Muscle layer of colon (tissue), 2 donors: ENCODE results near the gene LPP.

Experiments
- H3K27ac ChIP-seq: one replicate; pipeline ENCODE4 v1.7.0; 2013; ENCODE audit warnings: low read depth, mild to moderate bottlenecking, low read length, moderate library complexity
- H3K27me3 ChIP-seq, 2 donors: one replicate each; pipeline ENCODE4 v1.7.0; 2013; ENCODE audit warnings: low read length in 2 of 2, mild to moderate bottlenecking in 2 of 2; ENCODE audit not compliant: insufficient read depth in 2 of 2, control insufficient read depth in 1 of 2
- H3K36me3 ChIP-seq: one replicate; pipeline ENCODE4 v1.7.0; 2013; ENCODE audit warnings: mild to moderate bottlenecking, low read length; ENCODE audit not compliant: insufficient read depth
- H3K4me1 ChIP-seq: one replicate; pipeline ENCODE4 v1.7.0; 2013; ENCODE audit warnings: mild to moderate bottlenecking, low read length; ENCODE audit not compliant: insufficient read depth
- H3K4me3 ChIP-seq, 2 donors: one replicate each; pipeline ENCODE4 v1.7.0; 2013; ENCODE audit warnings: low read length in 2 of 2, low read depth in 1 of 2, mild to moderate bottlenecking in 1 of 2, moderate library complexity in 1 of 2
- H3K9ac ChIP-seq: one replicate; pipeline ENCODE4 v1.7.0; 2013; ENCODE audit warnings: low read length
- H3K9me3 ChIP-seq: one replicate; pipeline ENCODE4 v1.7.0; 2013; ENCODE audit warnings: mild to moderate bottlenecking, low read length
- donor health status: abdominal sarcoma.
- donor health status: Adenocarcinoma of cecum.

The LPP gene

GRCh38 chr3:188202358-188203138 is 48.6 kb downstream of the LPP start:
- no peaks in the 10 kb centered on the region for H3K36me3 ChIP-seq
- no peaks in the 10 kb centered on the region for H3K27me3 ChIP-seq
- H3K27ac ChIP-seq = peak overlapping the region; percentile 46
- H3K9ac ChIP-seq = no peak overlapping the region
- H3K4me1 ChIP-seq = peaks cover 45% of the 10 kb centered on the region
- no peak overlapping the region for H3K4me3 ChIP-seq
- H3K9me3 ChIP-seq = no peaks in the 10 kb centered on the region

- H3K4me1 ChIP-seq = peaks cover 45% of the 10 kb centered on the region
- no peaks in the 10 kb centered on the region for H3K36me3 ChIP-seq
- no peak overlapping the region for H3K9ac ChIP-seq
- H3K4me3 ChIP-seq = no peak overlapping the region
- H3K27me3 ChIP-seq = no peaks in the 10 kb centered on the region
- H3K27ac ChIP-seq = no peak overlapping the region
- no peaks in the 10 kb centered on the region for H3K9me3 ChIP-seq
Measured at GRCh38 chr3:188204526-188204925, 50.6 kb downstream of the LPP start.

- Histone ChIP-seq H3K36me3 (no peaks in the 10 kb centered on the region), H3K9ac (no peak overlapping the region), H3K27ac (peak overlapping the region; percentile 4), H3K4me1 (peaks cover 46% of the 10 kb centered on the region), H3K4me3 (no peak overlapping the region), H3K27me3 (no peaks in the 10 kb centered on the region), H3K9me3 (no peaks in the 10 kb centered on the region)
Measured at GRCh38 chr3:188205992-188206416, 52.0 kb downstream of the LPP start.

GRCh38 chr3:188206787-188207186 is 52.8 kb downstream of the LPP start:
- Histone ChIP-seq H3K4me1 (peaks cover 51% of the 10 kb centered on the region), H3K9me3 (no peaks in the 10 kb centered on the region), H3K4me3 (no peak overlapping the region), H3K9ac (no peak overlapping the region), H3K36me3 (no peaks in the 10 kb centered on the region), H3K27ac (peak overlapping the region; percentile 4), H3K27me3 (no peaks in the 10 kb centered on the region)

GRCh38 chr3:188207941-188208515 is 54.1 kb downstream of the LPP start:
- H3K36me3 ChIP-seq = no peaks in the 10 kb centered on the region
- peak overlapping the region; percentile 76 for H3K27ac ChIP-seq
- H3K9me3 ChIP-seq = no peaks in the 10 kb centered on the region
- no peaks in the 10 kb centered on the region for H3K27me3 ChIP-seq
- H3K4me1 ChIP-seq = peaks cover 51% of the 10 kb centered on the region
- peak overlapping the region; percentile 1 for H3K9ac ChIP-seq
- peak overlapping the region in 1 of 2 donors; percentile 2 for H3K4me3 ChIP-seq

GRCh38 chr3:188208516-188208981 is 54.6 kb downstream of the LPP start:
- H3K9ac ChIP-seq = no peak overlapping the region
- H3K36me3 ChIP-seq = no peaks in the 10 kb centered on the region
- peak overlapping the region in 1 of 2 donors; percentile 2 for H3K4me3 ChIP-seq
- no peaks in the 10 kb centered on the region for H3K9me3 ChIP-seq
- H3K27ac ChIP-seq = peak overlapping the region; percentile 76
- H3K27me3 ChIP-seq = no peaks in the 10 kb centered on the region
- H3K4me1 ChIP-seq = peaks cover 51% of the 10 kb centered on the region

GRCh38 chr3:188209034-188209433 is 55.1 kb downstream of the LPP start:
- Histone ChIP-seq H3K9ac (no peak overlapping the region), H3K4me3 (no peak overlapping the region), H3K4me1 (peaks cover 46% of the 10 kb centered on the region), H3K36me3 (no peaks in the 10 kb centered on the region), H3K27me3 (no peaks in the 10 kb centered on the region), H3K27ac (peak overlapping the region; percentile 76), H3K9me3 (no peaks in the 10 kb centered on the region)

GRCh38 chr3:188209740-188210139 is 55.8 kb downstream of the LPP start:
- H3K9me3 ChIP-seq = no peaks in the 10 kb centered on the region
- no peaks in the 10 kb centered on the region for H3K36me3 ChIP-seq
- H3K27me3 ChIP-seq = no peaks in the 10 kb centered on the region
- no peak overlapping the region for H3K4me3 ChIP-seq
- H3K9ac ChIP-seq = no peak overlapping the region
- H3K4me1 ChIP-seq = peaks cover 39% of the 10 kb centered on the region
- peak overlapping the region; percentile 76 for H3K27ac ChIP-seq

- no peak overlapping the region for H3K4me3 ChIP-seq
- H3K27me3 ChIP-seq = no peaks in the 10 kb centered on the region
- H3K36me3 ChIP-seq = no peaks in the 10 kb centered on the region
- H3K9ac ChIP-seq = peak overlapping the region; percentile 23
- H3K27ac ChIP-seq = peak overlapping the region; percentile 73
- no peaks in the 10 kb centered on the region for H3K9me3 ChIP-seq
- peaks cover 40% of the 10 kb centered on the region for H3K4me1 ChIP-seq
Measured at GRCh38 chr3:188211476-188211875, 57.5 kb downstream of the LPP start.

- Histone ChIP-seq H3K9ac (peak overlapping the region; percentile 96), H3K27ac (peak overlapping the region; percentile 96), H3K36me3 (peaks cover 4% of the 10 kb centered on the region), H3K9me3 (no peaks in the 10 kb centered on the region), H3K27me3 (no peaks in the 10 kb centered on the region), H3K4me1 (peaks cover 48% of the 10 kb centered on the region), H3K4me3 (peak overlapping the region; percentile 55 to 64)
Measured at GRCh38 chr3:188212308-188212969, 58.5 kb downstream of the LPP start.

- peak overlapping the region; percentile 22 to 55 for H3K4me3 ChIP-seq
- peak overlapping the region; percentile 96 for H3K9ac ChIP-seq
- H3K27me3 ChIP-seq = no peaks in the 10 kb centered on the region
- H3K4me1 ChIP-seq = peaks cover 41% of the 10 kb centered on the region
- no peaks in the 10 kb centered on the region for H3K9me3 ChIP-seq
- H3K27ac ChIP-seq = peak overlapping the region; percentile 96
- H3K36me3 ChIP-seq = peaks cover 12% of the 10 kb centered on the region
Measured at GRCh38 chr3:188214442-188214841, 60.5 kb downstream of the LPP start.
